H1 (cell line): ENCODE results near the gene PCDHA1. TPM values are rescaled to one million over a fixed set of nuclear protein-coding genes. Genes with fewer than 3 reads are reported as not detected.
"Not testable (repeated sequence)": the region's sequence is repeated elsewhere in the genome, so short reads cannot be mapped to it uniquely, and the experiment has no call there.

Source experiments
- CTCF ChIA-PET: fragments of 300-600 bp; sonication (Branson Sonifier 250); formaldehyde crosslinking; loops from one replicate; lab custom pipeline; 2021; ENCODE audit not compliant: partially characterized antibody; lab: Charles Lee
- POLR2A ChIA-PET: fragments of 300-600 bp; sonication (Branson Sonifier 250); formaldehyde crosslinking; loops from one replicate; lab custom pipeline; 2021; ENCODE audit warnings: inconsistent platforms; ENCODE audit not compliant: partially characterized antibody; lab: Charles Lee
- DNase-seq, 2 experiments: peaks; one replicate each; pipeline versions ENCODE4 v3.0.0 to v3.0.0-alpha.2; 2010 to 2022; ENCODE audit warnings: low spot score in 2 of 2, low read depth in 1 of 2, mixed read lengths in 1 of 2
- FAIRE-seq: peaks from 2 replicates; lab custom pipeline; 2011; peaks lifted over from hg19 to GRCh38; lab: Jason Lieb, UNC
- H2AFZ ChIP-seq: 2 replicates; pipeline ENCODE4 v1.8.1; 2012; ENCODE audit warnings: low read length, inconsistent platforms
- H2AK5ac ChIP-seq: 2 replicates; pipeline ENCODE4 v1.6.1; 2013; ENCODE audit warnings: low read depth, low read length
- H2BK120ac ChIP-seq: replicated peaks from 2 replicates; pipeline ENCODE3; 2013; ENCODE audit warnings: low read depth, low read length, inconsistent platforms
- H2BK12ac ChIP-seq: 2 replicates; pipeline ENCODE4 v1.6.1; 2013; ENCODE audit warnings: low read depth, low read length
- H2BK15ac ChIP-seq: 2 replicates; pipeline ENCODE4 v1.6.1; 2013; ENCODE audit warnings: low read length
- H2BK20ac ChIP-seq: 2 replicates; pipeline ENCODE4 v1.6.1; 2013; ENCODE audit warnings: low read length
- H2BK5ac ChIP-seq: 2 replicates; pipeline ENCODE4 v1.6.1; 2013; ENCODE audit warnings: low read depth, low read length
- H3K14ac ChIP-seq: 2 replicates; pipeline ENCODE4 v1.6.1; 2013; ENCODE audit warnings: inconsistent platforms; ENCODE audit not compliant: insufficient read length
- H3K18ac ChIP-seq: 2 replicates; pipeline ENCODE4 v1.6.1; 2013; ENCODE audit warnings: low read length; ENCODE audit errors: extremely low read depth
- H3K23ac ChIP-seq: 2 replicates; pipeline ENCODE4 v1.6.1; 2013; ENCODE audit warnings: inconsistent platforms; ENCODE audit not compliant: insufficient read length
- H3K23me2 ChIP-seq: 2 replicates; pipeline ENCODE4 v1.6.1; 2013; ENCODE audit warnings: low read depth, low read length
- H3K27ac ChIP-seq: 2 replicates; pipeline ENCODE4 v1.6.1; 2011; ENCODE audit warnings: low read depth, low read length, inconsistent platforms
- H3K27me3 ChIP-seq, 4 experiments: replicated peaks in 1 of 4; 1 replicate in 1 of 4; 2 replicates in 3 of 4; pipeline versions ENCODE4 v1.6.1 to v1.8.1; 2011 to 2013; ENCODE audit warnings: low read length in 3 of 4, mild to moderate bottlenecking in 3 of 4, inconsistent platforms in 2 of 4, mixed read lengths in 2 of 4, moderate library complexity in 1 of 4; ENCODE audit not compliant: control insufficient read depth in 3 of 4, insufficient read depth in 3 of 4; ENCODE audit errors: extremely low read depth in 1 of 4
- H3K36me3 ChIP-seq, 4 experiments: 2 replicates each; pipeline versions ENCODE4 v1.6.1 to v1.8.1; 2011 to 2013; ENCODE audit warnings: mild to moderate bottlenecking in 4 of 4, low read length in 3 of 4, moderate library complexity in 2 of 4, control low read depth in 1 of 4, inconsistent platforms in 1 of 4; ENCODE audit not compliant: insufficient read depth in 4 of 4, control insufficient read depth in 2 of 4
- H3K4ac ChIP-seq: replicated peaks from 2 replicates; pipeline ENCODE3; 2013; ENCODE audit warnings: low read length, low read depth, mixed read lengths, inconsistent platforms; ENCODE audit not compliant: insufficient read length
- H3K4me1 ChIP-seq, 4 experiments: replicated peaks in 1 of 4; 1 replicate in 1 of 4; 2 replicates in 3 of 4; pipeline versions ENCODE4 v1.6.1 to v1.8.1; 2011 to 2013; ENCODE audit warnings: low read length in 3 of 4, inconsistent platforms in 2 of 4, mixed read lengths in 1 of 4; ENCODE audit not compliant: insufficient read depth in 4 of 4, control insufficient read depth in 3 of 4
- H3K4me2 ChIP-seq, 2 experiments: 2 replicates each; pipeline versions ENCODE4 v1.6.1 to v1.8.1; 2011 to 2013; ENCODE audit warnings: low read depth in 2 of 2, low read length in 2 of 2, control low read depth in 1 of 2, inconsistent platforms in 1 of 2, mild to moderate bottlenecking in 1 of 2; ENCODE audit not compliant: insufficient read depth in 1 of 2
- H3K4me3 ChIP-seq, 4 experiments: fragments of 200-600, 300-600 bp in 1 of 4; sonication (generic), shearing (Covaris generic), sonication (Bioruptor Twin) in 1 of 4; 2 replicates each; pipeline versions ENCODE4 v1.5.1 to v1.8.1; 2011 to 2016; ENCODE audit warnings: low read length in 4 of 4, low read depth in 3 of 4, control low read depth in 2 of 4, inconsistent platforms in 2 of 4, mild to moderate bottlenecking in 2 of 4, mixed read lengths in 1 of 4, moderate library complexity in 1 of 4; ENCODE audit not compliant: insufficient read depth in 2 of 4; ENCODE audit errors: extremely low read depth in 1 of 4
- H3K56ac ChIP-seq: replicated peaks from 2 replicates; pipeline ENCODE3; 2013; ENCODE audit warnings: low read depth, mild to moderate bottlenecking, mixed read lengths, low read length, inconsistent platforms; ENCODE audit not compliant: insufficient read length
- H3K79me1 ChIP-seq: 2 replicates; pipeline ENCODE4 v1.6.1; 2013; ENCODE audit warnings: low read depth, low read length, control low read depth
- H3K79me2 ChIP-seq, 2 experiments: 2 replicates each; pipeline versions ENCODE4 v1.6.1 to v1.8.1; 2012 to 2013; ENCODE audit warnings: low read length in 2 of 2, mild to moderate bottlenecking in 2 of 2, inconsistent platforms in 1 of 2; ENCODE audit not compliant: insufficient read depth in 2 of 2, control insufficient read depth in 1 of 2
- H3K9ac ChIP-seq, 4 experiments: replicated peaks in 1 of 4; 1 replicate in 1 of 4; 2 replicates in 3 of 4; pipeline versions ENCODE4 v1.6.1 to v1.8.1; 2011 to 2013; ENCODE audit warnings: low read depth in 3 of 4, low read length in 3 of 4, control low read depth in 2 of 4, mild to moderate bottlenecking in 2 of 4, moderate library complexity in 2 of 4, inconsistent platforms in 1 of 4; ENCODE audit errors: extremely low read depth in 1 of 4
- H3K9me3 ChIP-seq, 2 experiments: 2 replicates each; pipeline versions ENCODE4 v1.6.1 to v1.8.1; 2012 to 2013; ENCODE audit warnings: mild to moderate bottlenecking in 2 of 2, moderate library complexity in 2 of 2, control low read depth in 1 of 2, inconsistent platforms in 1 of 2, low read depth in 1 of 2, low read length in 1 of 2, mixed read lengths in 1 of 2; ENCODE audit not compliant: insufficient read depth in 2 of 2
- H4K20me1 ChIP-seq, 2 experiments: replicated peaks in 1 of 2; 2 replicates each; pipeline versions ENCODE3 to v1.8.1; 2011 to 2013; ENCODE audit warnings: inconsistent platforms in 2 of 2, low read length in 2 of 2, mild to moderate bottlenecking in 1 of 2; ENCODE audit not compliant: insufficient read depth in 2 of 2, control insufficient read depth in 1 of 2
- H4K5ac ChIP-seq: 2 replicates; pipeline ENCODE4 v1.6.1; 2013; ENCODE audit warnings: low read length, low read depth, mixed read lengths, inconsistent platforms; ENCODE audit not compliant: insufficient read length
- H4K8ac ChIP-seq: 2 replicates; pipeline ENCODE4 v1.8.0; 2013; ENCODE audit warnings: mild to moderate bottlenecking, moderate library complexity, low read length, inconsistent platforms; ENCODE audit not compliant: insufficient read depth; ENCODE audit errors: extremely low read depth
- H4K91ac ChIP-seq: replicated peaks from 2 replicates; pipeline ENCODE3; 2013; ENCODE audit warnings: low read length, mixed read lengths, inconsistent platforms; ENCODE audit not compliant: insufficient read length
- JUND ChIP-seq: IDR thresholded peaks from 2 replicates; pipeline ENCODE4 v1.6.1; 2011; ENCODE audit warnings: mild to moderate bottlenecking, improper control_type of control experiment, low read length
- TAF7 ChIP-seq: optimal IDR thresholded peaks from 2 replicates; pipeline ENCODE3; 2011; ENCODE audit warnings: low read depth, mild to moderate bottlenecking, inconsistent platforms, low read length, moderate library complexity, borderline replicate concordance
- YY1 ChIP-seq: IDR thresholded peaks from 2 replicates; pipeline ENCODE4 v1.6.1; 2011; ENCODE audit warnings: low read depth, mild to moderate bottlenecking, low read length
- WGBS, 2 experiments: shearing (Covaris generic) in 1 of 2; methylation state at CpG; one replicate each; pipeline versions ENCODE4 v1.1.6 to v1.1.7; 2013 to 2015; ENCODE audit warnings: low lambda C conversion rate in 2 of 2, mixed read lengths in 2 of 2, inconsistent platforms in 1 of 2, low coverage in 1 of 2, missing lambda C conversion rate in 1 of 2; ENCODE audit not compliant: insufficient replicate concordance in 2 of 2, insufficient coverage in 1 of 2, insufficient read length in 1 of 2; ENCODE audit errors: extremely low coverage in 1 of 2, missing lambda C conversion rate in 1 of 2; 5-methylcytosine and 5-hydroxymethylcytosine counted together
- polyA plus RNA-seq, 7 experiments: library from polyadenylated mRNA; depleted of rRNA in 3 of 7; stranded (reverse) in 5 of 7; unstranded in 2 of 7; fragments of >200 nt in 5 of 7; fragments of 200-250 nt in 2 of 7; gene quantifications; 1 replicate in 5 of 7; 2 replicates in 1 of 7; 4 replicates in 1 of 7; pipeline versions ENCODE4 v1.2.1 to v1.2.3, GENCODE V29; 2011 to 2013; ENCODE audit warnings: missing spikeins in 2 of 7, mixed read lengths in 2 of 7
- total RNA-seq: library from RNA; stranded (reverse); fragmentation: NEBNext Ultra II Directional; extraction: Animal tissue kit (Norgen Biotek cat#: 25700); gene quantifications from 2 replicates; pipeline ENCODE4 v1.2.1, GENCODE V29; 2021

The PCDHA1 gene
- total and polyA plus RNA-seq, 2 of the 8 experiments (the other 6 are each of a cell fraction or from before 2014, with no cell fraction given) = 0.23 to 0.50 TPM

DNA sequence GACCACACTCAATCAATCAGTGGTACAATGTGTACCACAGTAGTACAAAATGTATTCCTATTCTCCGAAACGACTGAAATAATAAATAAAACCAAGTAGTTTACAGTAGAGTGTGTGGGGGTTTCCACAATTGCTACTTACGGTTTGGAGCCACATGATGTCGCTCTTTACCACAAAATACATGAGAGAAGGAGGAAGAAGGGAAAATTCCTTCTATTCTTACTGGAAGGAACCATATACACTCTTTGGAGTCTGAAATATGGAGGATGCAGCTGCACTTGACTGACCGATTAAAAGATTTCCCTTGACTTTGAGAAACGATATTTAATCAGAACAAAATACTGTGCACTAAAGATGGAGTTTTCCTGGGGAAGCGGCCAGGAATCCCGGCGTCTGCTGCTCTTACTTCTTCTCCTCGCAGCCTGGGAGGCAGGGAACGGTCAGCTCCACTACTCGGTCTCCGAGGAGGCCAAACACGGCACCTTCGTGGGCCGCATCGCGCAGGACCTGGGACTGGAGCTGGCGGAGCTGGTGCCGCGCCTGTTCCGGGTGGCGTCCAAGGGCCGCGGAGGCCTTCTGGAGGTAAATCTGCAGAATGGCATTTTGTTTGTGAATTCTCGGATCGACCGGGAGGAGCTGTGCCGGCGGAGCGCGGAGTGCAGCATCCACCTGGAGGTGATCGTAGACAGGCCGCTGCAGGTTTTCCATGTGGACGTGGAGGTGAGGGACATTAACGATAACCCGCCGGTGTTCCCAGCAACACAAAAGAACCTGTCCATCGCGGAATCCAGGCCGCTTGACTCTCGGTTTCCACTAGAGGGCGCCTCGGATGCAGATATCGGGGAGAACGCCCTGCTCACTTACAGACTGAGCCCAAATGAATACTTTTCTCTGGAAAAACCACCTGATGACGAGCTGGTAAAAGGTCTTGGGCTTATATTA is 21.2 kb downstream of the PCDHA1 start, which contains the start of gene PCDHA4 (continued):
- TF ChIP-seq TAF7 = no peak
- TF ChIP-seq JUND = no peak
- TF ChIP-seq YY1 = peak; percentile 17; the same call in 1 of the 2 replicates

DNA sequence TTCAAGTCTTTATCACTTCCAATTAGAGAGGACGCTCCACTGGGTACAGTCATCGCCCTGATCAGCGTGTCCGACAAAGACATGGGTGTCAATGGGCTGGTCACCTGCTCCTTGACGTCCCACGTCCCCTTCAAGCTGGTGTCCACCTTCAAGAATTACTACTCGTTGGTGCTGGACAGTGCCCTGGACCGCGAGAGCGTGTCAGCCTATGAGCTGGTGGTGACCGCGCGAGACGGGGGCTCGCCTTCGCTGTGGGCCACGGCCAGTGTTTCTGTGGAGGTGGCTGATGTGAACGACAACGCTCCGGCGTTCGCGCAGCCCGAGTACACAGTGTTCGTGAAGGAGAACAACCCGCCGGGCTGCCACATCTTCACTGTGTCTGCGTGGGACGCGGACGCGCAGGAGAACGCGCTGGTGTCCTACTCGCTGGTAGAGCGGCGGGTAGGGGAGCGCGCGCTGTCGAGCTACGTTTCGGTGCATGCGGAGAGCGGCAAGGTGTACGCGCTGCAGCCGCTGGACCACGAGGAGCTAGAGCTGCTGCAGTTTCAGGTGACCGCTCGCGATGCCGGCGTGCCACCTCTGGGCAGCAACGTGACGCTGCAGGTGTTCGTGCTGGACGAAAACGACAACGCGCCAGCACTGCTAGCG is 22.4 kb downstream of the PCDHA1 start:
- not testable (repeated sequence) for H2AK5ac ChIP-seq, H2BK15ac ChIP-seq, H3K9ac ChIP-seq, H4K8ac ChIP-seq, H3K23me2 ChIP-seq, H3K79me1 ChIP-seq, H3K27me3 ChIP-seq, H4K5ac ChIP-seq, H3K36me3 ChIP-seq, H2BK120ac ChIP-seq, H2BK20ac ChIP-seq, H4K91ac ChIP-seq, H3K56ac ChIP-seq, H3K14ac ChIP-seq, DNase-seq, H2AFZ ChIP-seq, H4K20me1 ChIP-seq, H2BK5ac ChIP-seq, FAIRE-seq, H3K4ac ChIP-seq, H3K23ac ChIP-seq, H3K79me2 ChIP-seq, H3K9me3 ChIP-seq, H3K27ac ChIP-seq, H3K4me1 ChIP-seq, H3K18ac ChIP-seq, H3K4me3 ChIP-seq
- POLR2A ChIA-PET = interaction anchor here (0.6 to 2.1 kb wide), 6 partner anchors 8 to 232 kb away, joined by 3 to 8 read pairs (median 4); partner anchors contain the start of genes PCDHA1 and PCDHA2
- CTCF ChIA-PET = interaction anchor here (0.6 to 5.5 kb wide), 42 partner anchors 8 to 374 kb away, joined by 3 to 59 read pairs (median 6); partner anchors contain the start of genes PCDHA1, PCDHA10, PCDHA11 and PCDHA12
- peak overlapping the region in 1 of 2 experiments; percentile 59; a peak in 1 of 4 replicates for H3K4me2 ChIP-seq
- H2BK12ac ChIP-seq = peak overlapping the region; percentile 46; the same call in 1 of the 2 replicates
- WGBS, 2 experiments = 98% methylated on average over 56 of the region's 62 CpGs; no CpG with 5 or more reads in 1 of the 2 experiments
